ENCODE results near the gene CHKB.

The CHKB gene

DNA sequence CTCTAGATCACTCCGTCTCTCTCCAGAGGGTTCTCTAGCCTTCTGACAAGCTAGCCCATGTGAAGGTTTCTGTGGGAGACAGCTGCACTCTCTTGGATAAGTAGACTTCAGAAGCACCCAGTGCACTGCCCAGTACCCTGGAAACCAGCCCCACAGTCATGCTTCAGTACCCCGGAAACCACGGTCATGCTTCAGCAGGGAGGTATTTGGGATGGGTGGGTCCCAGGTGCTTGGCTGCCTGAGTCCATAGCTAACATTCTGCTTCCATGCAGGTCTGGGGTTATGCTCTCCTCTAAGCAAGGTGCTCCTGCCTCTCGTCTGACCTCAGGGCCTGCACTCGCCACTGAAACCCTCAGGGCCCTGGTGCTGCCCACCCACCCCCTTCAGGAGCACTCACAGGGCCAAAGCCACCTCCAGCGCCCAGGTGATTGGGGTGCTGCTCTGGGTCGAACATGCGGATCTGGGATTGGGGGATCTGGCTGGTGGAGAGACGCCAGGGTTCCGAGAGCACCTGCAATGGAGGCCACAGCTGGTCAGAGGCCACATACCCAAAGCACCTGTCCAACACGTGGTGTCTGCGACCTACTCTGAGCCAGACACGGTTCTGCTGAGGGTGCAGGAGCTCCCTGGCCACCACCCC is 12.6 kb downstream of the CHKB start:
- no peak for DNase-seq (ENCODE audit: low read depth)
- H3K4me3 ChIP-seq (ENCODE audit: low read length), result no peak overlapping the region
- TF ChIP-seq, protein P1, sequence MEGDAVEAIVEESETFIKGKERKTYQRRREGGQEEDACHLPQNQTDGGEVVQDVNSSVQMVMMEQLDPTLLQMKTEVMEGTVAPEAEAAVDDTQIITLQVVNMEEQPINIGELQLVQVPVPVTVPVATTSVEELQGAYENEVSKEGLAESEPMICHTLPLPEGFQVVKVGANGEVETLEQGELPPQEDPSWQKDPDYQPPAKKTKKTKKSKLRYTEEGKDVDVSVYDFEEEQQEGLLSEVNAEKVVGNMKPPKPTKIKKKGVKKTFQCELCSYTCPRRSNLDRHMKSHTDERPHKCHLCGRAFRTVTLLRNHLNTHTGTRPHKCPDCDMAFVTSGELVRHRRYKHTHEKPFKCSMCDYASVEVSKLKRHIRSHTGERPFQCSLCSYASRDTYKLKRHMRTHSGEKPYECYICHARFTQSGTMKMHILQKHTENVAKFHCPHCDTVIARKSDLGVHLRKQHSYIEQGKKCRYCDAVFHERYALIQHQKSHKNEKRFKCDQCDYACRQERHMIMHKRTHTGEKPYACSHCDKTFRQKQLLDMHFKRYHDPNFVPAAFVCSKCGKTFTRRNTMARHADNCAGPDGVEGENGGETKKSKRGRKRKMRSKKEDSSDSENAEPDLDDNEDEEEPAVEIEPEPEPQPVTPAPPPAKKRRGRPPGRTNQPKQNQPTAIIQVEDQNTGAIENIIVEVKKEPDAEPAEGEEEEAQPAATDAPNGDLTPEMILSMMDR (conservative IDR thresholded peaks at IDR 0.05; ENCODE audit: low read length), result no peak

DNA sequence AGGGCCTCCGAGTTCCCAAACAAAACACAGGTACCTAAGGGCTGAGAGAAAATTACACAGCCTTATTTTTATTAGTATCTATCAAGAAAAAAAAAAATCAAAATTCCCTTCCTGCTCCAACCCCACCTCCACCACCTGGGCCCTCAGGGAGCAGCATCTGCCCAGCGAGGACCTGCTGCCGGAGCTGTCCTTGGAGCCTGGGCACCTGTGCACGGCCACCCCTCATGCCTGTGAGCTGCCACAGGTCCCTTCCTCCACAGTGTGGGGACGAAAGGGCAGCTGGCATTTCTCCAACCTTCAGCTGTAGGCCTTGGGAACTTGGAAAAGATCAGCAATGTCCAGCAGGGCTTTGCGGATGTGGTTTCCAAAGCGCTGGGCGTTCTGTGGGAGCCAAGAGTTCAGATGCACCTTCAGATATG is 13.6 kb downstream of the CHKB start:
- no peak for DNase-seq (ENCODE audit: low read depth)
- H3K4me3 ChIP-seq (ENCODE audit: low read length), result no peak overlapping the region
- TF ChIP-seq, protein P1 (conservative IDR thresholded peaks at IDR 0.05; ENCODE audit: low read length), result no peak

DNA sequence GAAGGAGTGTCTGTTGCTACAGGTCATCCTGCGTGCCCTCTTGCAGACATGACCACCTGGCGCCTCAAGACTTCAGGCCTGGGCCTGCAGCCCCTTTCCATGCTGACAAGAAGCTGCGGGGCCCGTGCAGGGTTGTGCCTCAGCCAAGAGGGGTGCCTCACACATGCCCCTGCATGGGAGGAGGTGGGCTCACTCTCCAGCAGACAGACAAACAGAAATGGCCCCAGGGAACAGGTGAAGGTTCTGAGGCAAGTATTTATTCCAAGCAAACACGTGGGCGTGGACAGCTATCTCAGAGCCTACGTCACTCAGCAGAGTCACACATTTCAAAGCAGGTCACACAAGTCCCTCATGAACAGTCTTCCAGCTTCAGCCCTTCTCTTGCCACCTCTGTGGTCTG is 14.0 kb downstream of the CHKB start:
- TF ChIP-seq, protein P1 (conservative IDR thresholded peaks at IDR 0.05; ENCODE audit: low read length), result no peak
- no peak for DNase-seq (ENCODE audit: low read depth)
- H3K4me3 ChIP-seq (ENCODE audit: low read length), result no peak overlapping the region

DNA sequence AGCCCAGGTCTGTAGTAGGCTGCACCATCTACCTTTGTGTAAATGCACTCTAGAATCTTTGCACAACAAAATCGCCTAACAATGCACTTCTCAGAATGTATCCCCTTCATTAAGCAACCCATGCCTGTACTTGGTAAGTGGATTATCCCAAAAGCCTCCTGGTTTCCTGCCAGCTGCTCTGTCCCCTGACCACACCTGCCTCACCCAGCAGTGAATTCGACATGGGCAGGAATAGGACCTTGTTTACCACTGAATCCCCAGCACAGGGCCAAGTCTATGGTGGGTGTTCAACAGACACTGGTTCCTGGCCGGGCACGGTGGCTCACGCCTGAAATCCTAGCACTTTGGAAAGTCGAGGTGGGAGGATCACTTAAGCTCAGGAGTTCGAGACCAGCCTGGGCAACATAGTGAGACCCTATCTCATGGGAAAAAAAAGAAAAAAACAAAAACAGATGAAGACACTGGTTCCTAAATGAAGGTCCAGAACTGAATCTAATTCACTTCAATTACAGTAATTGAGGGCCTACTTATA is 14.9 kb downstream of the CHKB start:
- no peak overlapping the region for H3K4me3 ChIP-seq (ENCODE audit: low read length)
- TF ChIP-seq, protein P1 (conservative IDR thresholded peaks at IDR 0.05; ENCODE audit: low read length), result no peak
- no peak for DNase-seq (ENCODE audit: low read depth)

DNA sequence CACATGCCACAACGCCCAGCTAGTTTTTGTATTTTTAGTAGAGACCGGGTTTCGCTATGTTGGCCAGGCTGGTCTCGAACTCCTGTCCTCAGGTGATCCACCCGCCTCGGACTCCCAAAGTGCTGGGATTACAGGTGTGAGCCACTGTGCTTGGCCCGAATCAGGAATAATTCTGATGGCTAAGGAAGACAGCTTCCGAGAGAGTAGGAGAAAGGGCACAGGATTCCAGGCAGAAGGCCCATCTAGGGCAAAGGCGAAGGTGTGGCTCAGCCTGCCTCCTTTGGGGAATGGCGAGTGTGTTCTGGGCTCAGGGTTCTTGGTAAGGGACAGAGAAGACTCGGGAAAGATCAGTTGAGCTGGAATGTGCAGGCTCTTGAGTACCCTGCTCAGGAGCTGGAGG is 18.4 kb downstream of the CHKB start:
- TF ChIP-seq, protein P1 (conservative IDR thresholded peaks at IDR 0.05; ENCODE audit: low read length), result no peak
- no peak for DNase-seq (ENCODE audit: low read depth)
- H3K4me3 ChIP-seq (ENCODE audit: low read length), result no peak overlapping the region

DNA sequence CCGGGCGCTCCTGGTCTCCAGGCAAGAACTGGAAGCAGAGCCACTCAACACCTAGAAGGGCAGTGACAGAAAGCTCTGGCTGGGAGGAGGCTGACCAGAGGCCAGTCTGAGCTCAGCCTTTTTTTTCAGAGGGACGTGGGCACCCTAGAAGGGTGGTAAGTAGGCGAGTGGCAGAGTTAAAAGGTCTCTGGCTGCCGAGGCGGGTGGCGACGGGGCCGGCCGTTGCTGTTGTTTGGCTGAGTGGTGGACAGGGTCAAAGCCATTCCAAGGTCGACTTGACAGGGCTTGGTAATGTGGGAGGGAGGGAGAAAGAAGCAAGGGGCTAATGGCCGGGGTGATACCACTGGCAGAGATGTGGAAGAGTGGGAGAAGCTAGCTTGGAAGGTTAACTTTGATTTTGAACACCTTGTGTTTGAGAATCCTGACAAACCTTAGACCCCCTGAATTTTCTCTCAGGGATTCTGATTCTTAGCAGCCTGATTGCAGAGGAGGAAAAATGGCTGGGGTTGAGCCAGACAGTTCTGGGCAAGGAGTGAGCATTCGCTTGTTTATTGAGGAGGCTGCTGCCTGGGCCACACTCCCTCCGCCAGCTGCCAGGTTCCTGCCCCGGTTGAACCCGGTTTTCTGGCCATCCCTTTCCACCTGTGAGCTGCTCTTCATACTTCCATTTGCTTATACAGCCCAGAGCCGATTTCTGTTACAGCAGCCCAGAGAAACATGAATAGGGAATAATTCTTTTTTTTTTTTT is 19.1 kb downstream of the CHKB start:
- DNase-seq (ENCODE audit: low read depth), result no peak
- peak overlapping the region; percentile 78 for H3K4me3 ChIP-seq (ENCODE audit: low read length)
- TF ChIP-seq, protein P1 (conservative IDR thresholded peaks at IDR 0.05; ENCODE audit: low read length), result no peak
